Stimulated activated CD8-positive, alpha-beta memory T cell treated with anti-CD3 and anti-CD28 coated beads, Interleukin-7, amount 100 ng/mL, for 1 hour (primary cell): ENCODE results near the gene MTARC2.
A peak's percentile ranks its signal among the peaks of the same experiment; 100 is the strongest.
"Not testable (repeated sequence)": the region's sequence is repeated elsewhere in the genome, so short reads cannot be mapped to it uniquely, and the experiment has no call there.

ENCODE experiments used
- DNase-seq, 2 donors: peaks; one replicate each; pipeline ENCODE4 v3.0.0-alpha.2; 2020; ENCODE audit warnings: low read depth in 2 of 2

Gene MTARC2

DNA sequence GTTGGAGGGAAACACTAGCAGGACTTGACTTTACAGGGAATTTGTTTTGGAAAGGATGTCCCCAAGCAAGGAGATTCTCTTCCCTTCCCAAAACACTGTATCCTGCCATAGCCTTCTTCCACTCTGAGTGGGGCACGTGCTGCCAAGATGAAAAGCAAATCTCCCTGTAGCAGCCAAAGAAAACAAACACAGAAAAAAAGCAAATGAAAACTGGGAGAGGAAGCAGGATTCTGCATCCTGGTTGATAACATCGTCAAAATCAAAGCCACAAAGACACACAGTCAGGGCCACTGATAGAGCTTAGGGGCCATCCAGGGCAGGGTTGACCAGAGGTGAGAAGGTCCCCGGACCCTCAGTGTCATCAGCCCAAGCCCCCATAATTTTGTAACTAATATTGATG is 16.0 kb upstream of the MTARC2 start:
- DNase-seq = no peak

DNA sequence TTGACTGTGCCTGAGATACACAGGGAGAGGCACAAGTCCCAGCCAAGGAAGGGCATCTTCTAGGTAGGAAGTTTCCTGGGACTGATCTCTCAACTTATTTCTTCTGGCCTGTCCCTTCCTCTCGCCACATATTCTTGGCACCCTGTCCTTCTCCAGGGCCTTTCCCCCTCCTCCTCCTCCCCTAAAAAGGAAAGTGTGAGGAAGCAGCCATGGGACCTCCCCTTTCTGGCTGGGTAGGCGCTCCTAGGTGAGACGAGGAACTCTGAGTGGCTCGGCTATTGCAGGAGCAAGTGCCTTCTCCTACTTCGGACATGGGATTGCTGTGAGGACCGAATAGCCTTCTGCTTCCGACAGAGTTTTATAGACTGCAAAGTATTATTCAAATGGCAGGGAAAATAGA is 15.5 kb upstream of the MTARC2 start:
- no peak for DNase-seq

- DNase-seq = peak; percentile 50 to 59
Observed at GRCh38 chr1:220733086-220733601, 15.0 kb upstream of the MTARC2 start.

DNA sequence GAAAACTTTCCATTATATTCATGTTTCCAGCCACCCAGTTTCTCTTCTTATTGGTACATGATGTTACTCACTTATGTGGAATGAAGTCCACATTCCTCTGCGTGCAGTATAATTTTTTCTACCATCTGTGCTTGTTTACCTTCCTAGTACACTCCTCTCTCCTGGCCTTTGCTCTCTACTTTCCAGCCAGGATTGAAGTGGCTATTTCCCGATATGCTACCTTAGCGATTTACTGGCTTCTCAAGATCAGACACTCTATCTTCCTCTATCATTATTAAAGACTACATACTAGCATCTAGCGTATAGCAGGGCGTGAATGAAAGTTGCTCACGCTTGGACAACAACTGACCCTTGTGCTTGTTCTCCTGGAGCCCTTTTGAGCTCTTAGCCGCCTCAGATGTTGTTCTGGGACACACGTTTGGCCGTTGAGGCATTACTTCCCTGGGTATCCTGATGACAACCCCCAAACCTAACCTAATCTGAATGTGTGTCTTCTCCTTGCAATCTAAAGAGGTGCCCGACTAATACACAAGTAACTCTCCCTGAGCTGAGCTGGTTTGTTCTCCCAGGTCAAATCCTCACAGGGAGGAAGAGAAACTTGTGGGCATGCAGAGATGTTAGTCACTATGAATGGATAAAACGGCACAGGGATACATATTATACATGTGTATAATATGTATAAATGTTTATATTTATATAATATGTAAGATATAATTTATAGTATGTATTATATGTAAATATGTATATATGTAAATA is 13.4 kb upstream of the MTARC2 start:
- no peak for DNase-seq

GRCh38 chr1:220736283-220736682 is 11.8 kb upstream of the MTARC2 start:
- not testable (repeated sequence) for DNase-seq

GRCh38 chr1:220741349-220741748 is 6.8 kb upstream of the MTARC2 start:
- DNase-seq = no peak

- DNase-seq = no peak
Observed at GRCh38 chr1:220741825-220742224, 6.3 kb upstream of the MTARC2 start.

DNA sequence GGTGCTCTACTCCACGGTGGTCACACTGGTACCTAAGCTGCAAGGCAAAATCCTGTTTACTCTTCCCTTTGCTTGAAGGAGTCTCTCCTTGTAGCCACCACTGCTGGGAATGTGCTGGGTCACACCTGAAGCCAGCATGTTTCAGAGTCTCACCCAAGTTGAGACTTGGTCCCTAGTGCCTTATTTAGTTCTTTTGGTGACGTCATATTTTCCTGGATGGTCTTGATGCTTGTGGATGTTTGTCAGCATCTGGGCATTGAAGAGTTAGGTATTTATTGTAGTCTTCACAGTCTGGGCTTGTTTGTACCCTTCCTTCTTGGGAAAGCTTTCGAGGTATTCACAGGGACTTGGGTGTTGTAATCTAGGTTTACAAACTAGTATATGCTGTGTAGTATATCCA is 5.6 kb upstream of the MTARC2 start:
- no peak for DNase-seq

- DNase-seq = no peak
Observed at GRCh38 chr1:220746851-220747250, 1.3 kb upstream of the MTARC2 start.

GRCh38 chr1:220747437-220748088 is 559 bp upstream of the MTARC2 start:
- no peak for DNase-seq

DNA sequence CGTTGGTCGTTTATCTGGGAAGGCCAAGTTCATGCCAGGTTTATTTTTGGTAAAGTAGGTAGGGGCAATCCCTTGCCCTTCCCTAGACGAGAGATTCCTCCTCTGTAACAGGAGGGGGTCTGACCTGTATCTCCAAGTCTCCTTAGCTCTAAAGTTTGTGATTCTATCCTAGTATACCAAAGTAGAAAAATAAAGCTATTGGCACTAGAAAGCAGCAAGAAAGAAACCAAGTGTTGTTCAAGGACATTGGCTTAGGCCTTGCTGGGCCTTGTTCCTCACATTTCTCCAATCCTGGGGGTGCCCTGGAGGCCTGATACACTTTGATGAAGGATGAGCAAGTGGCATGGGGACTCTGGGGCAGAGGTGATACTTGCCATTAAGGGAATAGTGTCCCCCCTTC is 814 bp downstream of the MTARC2 start:
- DNase-seq = no peak

DNA sequence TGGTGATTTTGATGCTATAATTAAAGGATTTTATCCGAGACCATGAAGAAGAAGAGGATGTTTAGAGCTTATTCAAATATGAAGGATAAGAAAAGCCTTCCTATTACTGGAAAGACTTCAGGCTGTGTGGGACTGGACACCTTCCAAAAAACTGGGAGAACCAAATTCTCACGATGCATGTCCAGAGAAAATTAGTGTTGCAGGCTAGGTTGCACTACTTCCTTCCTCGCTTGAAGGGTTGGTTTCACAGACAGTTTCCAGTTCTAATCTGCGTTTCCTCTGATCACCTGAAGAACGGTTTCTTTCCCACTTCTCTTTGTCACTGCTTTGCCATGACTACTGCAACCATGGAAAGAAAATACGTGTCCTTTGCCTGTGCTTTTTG is 2.0 kb downstream of the MTARC2 start:
- no peak for DNase-seq

DNA sequence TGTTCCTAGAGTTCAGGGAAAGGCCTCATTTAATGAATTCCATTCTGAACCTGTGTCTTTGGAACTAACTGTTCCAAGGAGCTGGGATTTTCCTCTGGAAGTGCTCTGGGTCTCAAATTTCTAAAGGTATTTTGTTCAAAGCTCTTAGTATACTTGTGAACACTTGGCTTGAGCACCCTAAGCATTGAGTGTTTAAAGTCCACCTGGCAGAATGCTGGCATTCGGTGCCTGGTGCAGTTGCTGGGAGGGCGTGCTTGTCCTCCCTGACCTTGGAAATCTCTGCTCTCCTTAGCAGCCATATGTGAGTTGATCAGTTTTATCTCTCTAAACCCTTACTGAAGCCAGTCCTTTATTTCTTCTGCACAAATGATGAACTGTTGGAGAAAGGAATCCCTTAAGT is 3.0 kb downstream of the MTARC2 start:
- DNase-seq = no peak

DNA sequence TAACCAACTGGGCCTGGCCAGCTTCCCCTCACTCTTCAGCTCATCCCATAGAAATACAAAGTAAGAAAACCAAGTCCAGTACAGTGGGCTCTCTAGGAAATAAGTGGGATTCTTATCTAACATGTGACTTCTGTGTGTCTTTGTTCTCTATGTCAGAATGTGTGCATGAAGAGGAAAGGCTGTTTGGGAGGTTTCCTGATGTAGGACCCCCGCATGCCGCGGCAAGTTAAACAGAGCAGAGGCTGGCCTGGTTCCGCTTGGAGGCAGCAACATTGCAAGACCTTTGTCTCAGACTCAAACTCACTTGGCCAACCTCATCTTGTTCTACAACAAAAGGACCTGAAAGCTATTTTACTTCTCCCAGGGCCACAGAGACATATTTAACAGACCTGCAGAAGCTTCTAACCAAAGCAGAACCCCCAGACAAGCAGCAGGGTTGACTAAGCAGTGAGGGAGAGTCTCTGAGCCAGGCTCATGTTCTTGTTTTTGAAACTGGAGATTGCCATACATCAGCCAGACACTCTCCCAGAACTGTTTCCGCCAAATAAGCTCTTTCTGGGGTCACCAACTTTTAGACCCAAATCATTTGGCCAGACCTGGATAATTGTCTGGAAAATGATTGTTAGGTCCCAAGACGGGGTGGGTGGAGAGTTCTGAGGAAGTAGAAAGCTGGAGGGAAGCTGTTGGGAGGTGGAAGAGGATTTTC is 6.2 kb downstream of the MTARC2 start:
- DNase-seq = no peak

DNA sequence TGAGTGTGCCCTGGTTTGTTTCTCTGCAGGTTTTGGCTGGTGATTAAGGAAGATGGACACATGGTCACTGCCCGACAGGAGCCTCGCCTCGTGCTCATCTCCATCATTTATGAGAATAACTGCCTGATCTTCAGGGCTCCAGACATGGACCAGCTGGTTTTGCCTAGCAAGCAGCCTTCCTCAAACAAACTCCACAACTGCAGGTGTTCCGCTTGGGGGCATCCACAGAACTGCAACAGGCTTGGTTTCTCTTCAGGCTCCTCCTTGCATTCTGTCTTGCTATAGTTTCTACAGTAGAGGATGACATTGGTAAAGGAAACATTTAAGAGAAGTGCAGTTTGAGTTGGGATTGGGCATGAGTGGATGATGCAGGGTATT is 6.8 kb downstream of the MTARC2 start:
- DNase-seq = no peak

DNA sequence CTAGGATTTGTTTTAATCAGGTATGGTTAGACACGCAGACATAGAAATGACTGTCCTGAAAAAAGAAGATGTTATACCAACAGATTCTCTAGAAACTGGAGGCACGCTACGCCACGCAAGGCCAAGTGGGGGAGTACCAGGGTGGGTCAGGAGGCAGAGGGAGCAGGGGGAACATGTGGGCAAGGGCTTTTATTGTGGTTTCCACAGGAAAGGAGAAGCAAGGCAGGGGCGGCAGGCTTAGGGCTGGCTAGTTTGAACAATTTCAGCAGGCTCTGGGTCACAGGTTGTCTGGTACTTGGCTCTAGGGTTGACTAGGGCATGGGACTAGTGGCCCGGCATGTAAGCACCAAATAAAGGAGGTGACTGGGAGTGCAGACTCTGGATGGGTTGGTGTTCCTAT is 7.2 kb downstream of the MTARC2 start:
- no peak for DNase-seq

- DNase-seq = no peak
Observed at GRCh38 chr1:220757441-220757840, 9.3 kb downstream of the MTARC2 start.

- DNase-seq = no peak
Observed at GRCh38 chr1:220759147-220759546, 11.0 kb downstream of the MTARC2 start.

GRCh38 chr1:220761688-220762427 is 13.7 kb downstream of the MTARC2 start:
- DNase-seq = no peak

DNA sequence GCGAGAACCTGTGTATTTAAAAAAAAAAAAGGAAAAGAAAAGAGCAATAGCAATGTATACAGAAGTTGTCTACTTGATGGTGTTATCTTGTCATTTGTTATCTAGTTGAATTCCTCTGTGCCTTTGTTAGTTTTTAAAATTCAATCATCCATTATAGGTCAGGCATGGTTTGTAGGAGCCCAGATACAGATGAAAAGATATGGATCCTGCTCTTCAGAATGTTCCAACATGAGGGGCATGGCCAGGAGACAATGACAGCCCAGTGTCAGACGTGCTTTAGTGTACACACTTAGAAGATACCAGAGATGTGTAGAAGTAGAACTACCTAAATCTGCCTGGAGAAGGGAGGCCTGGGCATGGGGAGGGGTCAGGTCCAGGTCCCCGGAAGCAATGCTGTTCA is 16.6 kb downstream of the MTARC2 start:
- DNase-seq = no peak

DNA sequence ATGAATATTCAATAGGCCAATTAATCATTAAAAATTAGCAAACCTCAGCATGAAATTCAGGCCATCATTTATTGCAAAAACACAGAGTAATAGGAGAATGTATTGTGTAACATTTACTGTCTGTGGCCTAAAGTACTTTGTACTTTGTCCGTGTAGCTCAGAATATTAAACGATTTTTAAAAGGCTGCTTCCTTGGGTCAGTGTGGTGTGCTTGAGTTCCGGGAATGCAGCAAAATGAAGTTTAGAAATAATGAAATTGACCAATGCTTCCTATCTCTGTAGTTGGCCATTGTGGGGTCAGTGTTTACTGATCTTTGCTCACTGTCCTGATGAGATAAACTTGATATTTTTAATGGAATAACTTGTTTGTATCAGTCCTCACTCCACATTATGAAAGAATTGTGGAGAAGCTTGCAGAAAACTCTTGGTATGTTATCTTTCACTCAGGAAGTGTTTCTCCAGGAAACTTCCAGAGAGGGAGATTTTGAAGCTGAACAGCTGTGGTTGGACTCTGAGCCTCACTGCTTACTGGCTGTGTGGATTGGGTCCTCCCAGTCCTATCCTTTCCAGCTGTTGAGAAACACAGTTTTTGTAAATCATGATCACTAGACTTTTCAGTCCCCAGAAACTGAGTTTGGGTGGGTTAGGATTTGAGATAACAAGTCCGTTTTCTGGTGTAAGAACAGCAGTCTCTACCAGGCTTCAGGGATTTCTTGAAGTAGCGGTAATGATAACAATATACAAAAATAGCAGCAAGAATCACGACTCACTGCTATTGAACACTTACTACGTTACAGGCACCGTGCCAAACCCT is 19.4 kb downstream of the MTARC2 start:
- DNase-seq = no peak
